ENCODE results near the gene ZNF366.
"Not testable (repeated sequence)": the region's sequence is repeated elsewhere in the genome, so short reads cannot be mapped to it uniquely, and the experiment has no call there.

Gene ZNF366

DNA sequence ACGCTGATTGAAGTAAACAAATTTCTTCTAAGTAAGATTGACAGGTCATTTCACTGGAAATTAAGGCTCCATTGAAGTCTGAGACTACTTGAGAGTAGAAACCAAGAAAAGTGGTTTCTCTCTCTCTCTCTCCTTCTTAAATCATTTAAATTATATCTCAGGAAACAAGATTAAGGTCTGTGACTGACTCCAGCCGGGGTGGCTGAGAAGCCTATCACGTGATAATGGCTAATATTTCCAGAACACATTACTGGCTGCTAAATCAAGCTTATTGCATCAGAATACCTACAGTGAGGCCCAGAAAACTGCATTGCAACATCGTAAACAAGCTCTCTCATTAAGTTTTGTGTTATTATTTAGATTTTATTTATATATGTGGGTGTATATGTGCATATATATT, 98.6 kb downstream of the ZNF366 start:
- no peak for DNase-seq (ENCODE audit: low read depth in 2 of 2, low spot score in 1 of 2)

DNA sequence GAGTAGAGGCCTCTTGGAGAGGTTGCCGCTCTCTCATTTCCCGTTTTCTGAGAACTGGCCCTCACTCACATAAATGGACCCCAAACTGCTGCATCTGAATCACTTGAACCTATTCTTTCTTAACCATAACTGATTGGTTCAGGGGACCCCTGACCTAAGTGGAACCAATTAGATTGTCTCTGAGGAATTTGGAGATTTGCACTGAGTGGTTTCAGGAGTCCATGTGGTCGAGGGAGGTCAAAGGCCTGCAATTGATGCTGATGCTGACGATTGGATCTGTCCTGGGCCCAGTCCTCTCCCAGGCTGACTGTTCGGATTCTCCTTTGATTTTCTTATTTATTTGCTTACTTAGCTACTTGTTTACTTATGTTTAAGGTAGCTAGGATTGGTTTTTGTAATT, 99.1 kb downstream of the ZNF366 start:
- DNase-seq (ENCODE audit: low read depth in 2 of 2, low spot score in 1 of 2): no peak

DNA sequence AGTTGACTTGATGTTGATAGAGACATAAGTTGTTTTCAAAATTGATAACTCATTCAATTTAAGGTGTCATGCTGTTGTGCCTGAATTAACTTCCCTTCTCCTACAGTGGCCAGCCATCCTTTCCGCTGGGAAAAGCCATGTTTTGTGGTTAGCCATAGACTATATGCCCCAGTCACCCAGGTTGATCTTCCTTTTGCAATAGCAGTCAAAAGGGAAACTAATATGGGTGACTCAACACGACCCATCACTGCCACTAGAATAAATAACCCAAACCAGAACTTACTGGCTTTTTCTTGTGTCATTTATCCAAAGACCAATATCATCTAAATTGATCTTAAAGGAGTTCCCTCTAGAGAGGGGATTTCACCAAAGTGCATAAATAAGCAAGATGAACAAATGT, 99.7 kb downstream of the ZNF366 start:
- DNase-seq (ENCODE audit: low read depth in 2 of 2, low spot score in 1 of 2): no peak

DNA sequence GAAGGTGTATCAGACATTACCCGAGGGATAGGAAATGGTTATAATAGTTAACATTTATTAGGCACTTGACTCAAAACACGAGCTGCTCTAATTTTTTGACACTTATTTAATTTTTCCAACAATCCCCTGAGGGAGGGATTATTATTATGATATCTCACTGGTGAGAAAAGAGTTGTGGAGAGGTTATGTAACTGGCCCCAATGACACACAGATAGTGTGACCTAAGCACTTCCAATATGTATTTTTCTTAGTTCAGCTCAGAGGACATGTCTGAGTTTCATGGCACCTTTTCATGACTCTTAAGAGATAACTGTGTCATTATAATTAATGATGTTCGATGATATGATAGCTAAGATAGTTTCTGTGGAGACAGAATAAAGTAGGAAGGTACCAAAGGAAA, 100.1 kb downstream of the ZNF366 start:
- no peak for DNase-seq (ENCODE audit: low read depth in 2 of 2, low spot score in 1 of 2)

DNA sequence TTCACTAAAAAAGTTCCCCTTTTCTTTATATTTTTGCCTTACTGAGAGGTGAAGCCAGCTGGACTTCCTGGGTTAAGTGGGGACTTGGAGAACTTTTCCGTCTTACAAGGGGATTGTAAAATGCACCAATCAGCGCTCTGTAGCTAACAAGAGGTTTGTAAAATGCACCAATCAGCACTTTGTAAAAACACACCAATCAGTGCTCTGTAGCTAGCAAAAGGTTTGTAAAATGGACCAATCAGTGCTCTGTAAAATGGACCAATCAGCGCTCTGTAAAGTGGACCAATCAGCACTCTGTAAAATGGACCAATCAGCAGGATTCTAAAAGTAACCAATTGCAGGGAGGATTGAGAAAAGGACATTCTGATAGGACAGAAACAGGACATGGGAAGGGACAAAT, 102.4 kb downstream of the ZNF366 start:
- not testable (repeated sequence) for DNase-seq (ENCODE audit: low read depth in 2 of 2, low spot score in 1 of 2)

DNA sequence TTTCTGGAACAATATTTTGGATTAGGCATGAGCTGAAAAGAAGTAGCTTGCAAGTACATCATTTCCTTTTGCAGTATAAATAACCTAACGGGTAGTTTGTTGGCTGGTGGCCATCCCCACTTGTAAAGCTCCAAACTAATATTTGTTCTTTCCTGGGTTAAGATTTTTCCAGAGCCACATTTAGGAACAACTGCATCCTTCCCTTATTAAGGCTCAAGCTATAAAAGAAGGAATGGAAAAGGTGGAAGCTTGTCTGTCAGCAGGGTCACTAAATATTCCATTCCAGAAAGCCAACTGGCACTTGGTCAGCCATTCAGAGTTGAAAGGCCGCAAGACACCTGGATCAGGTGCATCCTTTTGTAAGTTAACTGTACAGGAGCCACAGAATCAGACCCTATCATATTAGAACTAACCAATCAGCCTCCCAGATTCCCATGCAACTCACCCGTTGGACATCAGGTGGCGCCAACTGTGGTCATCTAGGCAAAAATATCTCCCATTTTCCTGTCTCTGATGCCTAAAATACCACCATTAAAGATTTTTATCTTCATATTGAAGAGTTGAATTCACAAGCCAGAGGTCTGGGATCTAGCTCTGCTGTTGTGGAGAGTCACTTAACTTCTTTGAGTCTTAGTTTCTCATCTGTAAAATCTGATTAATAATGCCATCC, 104.1 kb downstream of the ZNF366 start:
- DNase-seq (ENCODE audit: low read depth in 2 of 2, low spot score in 1 of 2): no peak

DNA sequence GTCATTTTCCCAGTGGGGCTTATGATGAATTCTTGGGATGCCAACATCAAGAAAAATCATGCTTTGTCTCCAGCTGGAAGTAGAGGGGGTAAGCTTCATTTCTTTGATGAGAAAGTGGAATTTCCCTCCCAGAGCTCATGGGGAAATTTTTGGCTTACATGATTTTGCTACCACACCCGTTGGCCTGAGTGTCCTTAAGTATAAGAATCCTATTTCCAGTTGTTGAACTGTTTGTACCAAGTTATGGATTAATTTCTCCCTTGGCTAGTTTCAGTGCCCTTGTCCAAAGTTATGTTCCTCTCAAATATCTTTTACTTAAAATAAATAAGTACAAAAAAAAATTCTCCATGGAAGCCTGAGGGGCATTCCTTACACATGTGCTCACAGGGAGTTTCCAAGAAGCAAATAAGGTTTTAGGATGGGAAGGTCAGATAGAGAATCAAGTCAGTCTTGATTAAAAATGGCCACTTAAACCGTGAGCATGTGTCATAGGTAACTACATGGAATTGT, 104.8 kb downstream of the ZNF366 start:
- DNase-seq (ENCODE audit: low read depth in 2 of 2, low spot score in 1 of 2): no peak

DNA sequence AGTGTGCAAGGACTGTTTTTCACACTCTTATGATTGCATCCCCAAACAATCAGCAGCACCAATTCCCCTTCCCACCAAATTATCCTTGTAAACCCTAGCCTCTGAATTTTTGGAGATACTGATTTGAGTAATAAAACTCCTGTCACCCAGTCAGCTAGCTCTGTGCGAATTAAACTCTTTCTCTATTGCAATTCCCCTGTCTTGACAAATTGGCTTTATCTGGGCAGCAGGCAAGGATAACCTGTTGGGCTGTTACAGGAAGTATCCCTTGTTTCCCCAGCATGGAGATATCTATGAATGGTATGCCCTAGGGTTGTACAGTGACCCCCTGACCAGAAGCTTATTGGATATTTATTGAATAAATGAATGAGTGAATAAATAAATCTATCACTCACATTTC, 106.3 kb downstream of the ZNF366 start:
- no peak for DNase-seq (ENCODE audit: low read depth in 2 of 2, low spot score in 1 of 2)

DNA sequence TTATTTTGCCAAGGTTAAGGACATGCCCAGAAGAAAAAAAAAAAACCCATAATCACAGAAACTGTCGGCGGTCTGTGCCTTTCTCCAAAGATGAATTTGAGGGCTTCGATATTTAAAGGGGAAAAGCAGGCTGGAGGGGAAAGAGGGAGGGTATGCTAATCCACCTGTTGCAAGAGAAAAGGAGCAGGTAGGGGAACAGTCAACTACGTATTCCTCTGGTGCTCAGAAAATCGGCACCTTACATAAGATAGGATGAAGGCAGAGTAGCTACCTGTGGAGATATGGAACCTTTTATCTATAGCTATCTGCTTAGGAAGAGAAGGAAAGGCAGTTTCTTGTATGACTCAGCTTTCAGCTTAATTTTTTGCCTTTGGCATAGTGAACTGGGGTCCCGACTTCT, 109.4 kb downstream of the ZNF366 start:
- DNase-seq (ENCODE audit: low read depth in 2 of 2, low spot score in 1 of 2): no peak

DNA sequence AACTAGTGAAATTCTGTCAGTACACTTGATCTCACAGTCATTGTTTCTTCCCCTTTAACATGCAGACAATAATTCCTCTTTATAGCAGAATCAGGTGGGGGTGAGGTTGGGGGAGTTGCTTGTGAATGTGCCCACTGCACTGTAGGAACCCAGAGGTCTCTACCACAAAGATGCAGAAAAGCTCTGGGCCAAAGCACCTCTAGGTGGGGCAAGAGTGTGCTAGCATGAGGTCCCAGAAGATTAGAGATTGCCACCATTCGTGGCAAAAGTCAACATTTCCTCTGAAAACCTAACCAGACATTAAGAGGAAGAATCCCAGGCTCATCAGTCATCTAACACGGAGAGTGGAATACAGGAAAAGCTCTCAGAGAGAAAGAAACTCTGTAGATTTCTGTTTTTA, 112.5 kb downstream of the ZNF366 start:
- no peak for DNase-seq (ENCODE audit: low read depth in 2 of 2, low spot score in 1 of 2)

DNA sequence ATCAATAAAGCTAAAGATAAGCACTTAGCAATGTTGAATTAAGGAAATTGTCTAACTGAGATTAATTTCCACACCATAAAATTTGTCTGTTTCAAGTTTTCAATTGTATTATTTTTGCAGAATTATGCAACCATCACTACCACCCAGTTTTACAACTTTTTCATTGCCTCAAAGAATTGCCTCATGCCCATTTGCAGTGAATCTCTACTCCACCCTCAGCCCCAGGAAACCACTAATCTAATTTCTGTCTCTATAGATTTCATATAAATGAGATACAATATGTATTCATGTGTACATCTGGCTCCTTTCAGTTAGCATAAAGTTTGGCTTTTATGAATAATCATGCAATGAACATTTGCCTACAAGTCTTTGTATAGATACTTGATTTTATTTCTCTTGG, 114.2 kb downstream of the ZNF366 start:
- no peak for DNase-seq (ENCODE audit: low read depth in 2 of 2, low spot score in 1 of 2)

All from stimulated activated CD8-positive, alpha-beta memory T cell treated with anti-CD3 and anti-CD28 coated beads, Interleukin-4, amount 100 ng/mL, for 4 hours (primary cell).